ENCODE results near the gene ZBTB17.
"Not testable (repeated sequence)": the region's sequence is repeated elsewhere in the genome, so short reads cannot be mapped to it uniquely, and the experiment has no call there.

ZBTB17 gene

GRCh38 chr1:15928971-15929965 is 46.6 kb downstream of the ZBTB17 start:
- H3K9me3 ChIP-seq (ENCODE audit: insufficient read depth, low read length) = no peaks in the 10 kb centered on the region
- TF ChIP-seq YY1 (IDR thresholded peaks at IDR 0.05; ENCODE audit: insufficient read depth, insufficient read length) = no peak
- TF ChIP-seq ZNF274 (IDR thresholded peaks at IDR 0.05; ENCODE audit: low read depth, low read length) = no peak
- no peak for TF ChIP-seq SUZ12 (IDR thresholded peaks at IDR 0.05; ENCODE audit: extremely low read depth, insufficient read depth, insufficient read length)
- H3K36me3 ChIP-seq (ENCODE audit: insufficient read depth, insufficient read length, low read length) = peaks cover 89% of the 10 kb centered on the region
- no peak overlapping the region for H3K4me3 ChIP-seq (ENCODE audit: insufficient read length, low read depth)
- H3K4me1 ChIP-seq (ENCODE audit: insufficient read depth, insufficient read length) = no peaks in the 10 kb centered on the region
- no peaks in the 10 kb centered on the region for H3K27me3 ChIP-seq (ENCODE audit: insufficient read depth, insufficient read length)
- DNase-seq (ENCODE audit: low read depth, low spot score) = no peak
- no peak overlapping the region for H3K9ac ChIP-seq (ENCODE audit: insufficient read length, low read depth)

- H3K36me3 ChIP-seq (ENCODE audit: insufficient read depth, insufficient read length, low read length) = peaks cover 84% of the 10 kb centered on the region
- not testable (repeated sequence) for H3K9ac ChIP-seq (ENCODE audit: insufficient read length, low read depth); H3K27me3 ChIP-seq (ENCODE audit: insufficient read depth, insufficient read length); DNase-seq (ENCODE audit: low read depth, low spot score); H3K9me3 ChIP-seq (ENCODE audit: insufficient read depth, low read length); H3K4me1 ChIP-seq (ENCODE audit: insufficient read depth, insufficient read length); H3K4me3 ChIP-seq (ENCODE audit: insufficient read length, low read depth)
These were observed 49.5 kb downstream of the ZBTB17 start for GRCh38 chr1:15926448-15926847.

GRCh38 chr1:15923241-15923640 is 52.7 kb downstream of the ZBTB17 start:
- peaks cover 65% of the 10 kb centered on the region for H3K36me3 ChIP-seq (ENCODE audit: insufficient read depth, insufficient read length, low read length)

GRCh38 chr1:15918962-15919715 is 56.8 kb downstream of the ZBTB17 start:
- Histone ChIP-seq H3K4me3 (ENCODE audit: insufficient read length, low read depth) (no peak overlapping the region), H3K27me3 (ENCODE audit: insufficient read depth, insufficient read length) (no peaks in the 10 kb centered on the region), H3K9me3 (ENCODE audit: insufficient read depth, low read length) (no peaks in the 10 kb centered on the region), H3K4me1 (ENCODE audit: insufficient read depth, insufficient read length) (no peaks in the 10 kb centered on the region), H3K36me3 (ENCODE audit: insufficient read depth, insufficient read length, low read length) (peaks cover 46% of the 10 kb centered on the region), H3K9ac (ENCODE audit: insufficient read length, low read depth) (no peak overlapping the region)
- DNase-seq (ENCODE audit: low read depth, low spot score) = no peak
- no peak for TF ChIP-seq YY1 (IDR thresholded peaks at IDR 0.05; ENCODE audit: insufficient read depth, insufficient read length)
- no peak for TF ChIP-seq SUZ12 (IDR thresholded peaks at IDR 0.05; ENCODE audit: extremely low read depth, insufficient read depth, insufficient read length)
- no peak for TF ChIP-seq ZNF274 (IDR thresholded peaks at IDR 0.05; ENCODE audit: low read depth, low read length)

More at GRCh38 chr1:15923241-15923640, 52.7 kb downstream of the ZBTB17 start:
- TF ChIP-seq YY1 (IDR thresholded peaks at IDR 0.05; ENCODE audit: insufficient read depth, insufficient read length) (no peak), SUZ12 (IDR thresholded peaks at IDR 0.05; ENCODE audit: extremely low read depth, insufficient read depth, insufficient read length) (no peak), ZNF274 (IDR thresholded peaks at IDR 0.05; ENCODE audit: low read depth, low read length) (no peak)
- H3K4me3 ChIP-seq (ENCODE audit: insufficient read length, low read depth) = no peak overlapping the region
- no peak overlapping the region for H3K9ac ChIP-seq (ENCODE audit: insufficient read length, low read depth)
- H3K27me3 ChIP-seq (ENCODE audit: insufficient read depth, insufficient read length) = no peaks in the 10 kb centered on the region
- H3K4me1 ChIP-seq (ENCODE audit: insufficient read depth, insufficient read length) = no peaks in the 10 kb centered on the region
- no peak for DNase-seq (ENCODE audit: low read depth, low spot score)
- H3K9me3 ChIP-seq (ENCODE audit: insufficient read depth, low read length) = no peaks in the 10 kb centered on the region

DNA sequence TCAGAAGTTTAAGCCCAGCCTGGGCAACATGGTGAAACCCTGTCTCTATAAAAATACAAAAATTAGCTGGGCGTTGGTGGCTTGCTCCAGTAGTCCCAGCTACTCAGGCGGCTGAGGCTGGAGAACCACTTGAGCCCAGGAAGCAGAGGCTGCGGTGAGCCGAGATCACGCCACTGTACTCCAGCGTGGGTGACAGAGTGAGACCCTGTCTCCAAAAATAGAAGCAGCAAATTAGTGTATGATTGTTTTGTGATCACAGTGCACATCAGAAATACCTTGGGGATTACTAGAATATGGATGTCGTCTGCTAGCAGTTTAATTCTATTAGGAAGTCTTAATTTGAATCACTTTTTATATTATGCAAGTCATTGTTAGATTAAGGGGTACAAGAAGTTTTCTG is 59.0 kb downstream of the ZBTB17 start:
- peaks cover 37% of the 10 kb centered on the region for H3K36me3 ChIP-seq (ENCODE audit: insufficient read depth, insufficient read length, low read length)
- H3K4me1 ChIP-seq (ENCODE audit: insufficient read depth, insufficient read length) = no peaks in the 10 kb centered on the region
- TF ChIP-seq YY1 (IDR thresholded peaks at IDR 0.05; ENCODE audit: insufficient read depth, insufficient read length) (no peak), SUZ12 (IDR thresholded peaks at IDR 0.05; ENCODE audit: extremely low read depth, insufficient read depth, insufficient read length) (no peak), ZNF274 (IDR thresholded peaks at IDR 0.05; ENCODE audit: low read depth, low read length) (no peak)
- no peak overlapping the region for H3K4me3 ChIP-seq (ENCODE audit: insufficient read length, low read depth)
- DNase-seq (ENCODE audit: low read depth, low spot score) = no peak
- no peaks in the 10 kb centered on the region for H3K9me3 ChIP-seq (ENCODE audit: insufficient read depth, low read length)
- H3K9ac ChIP-seq (ENCODE audit: insufficient read length, low read depth) = no peak overlapping the region
- H3K27me3 ChIP-seq (ENCODE audit: insufficient read depth, insufficient read length) = no peaks in the 10 kb centered on the region

GRCh38 chr1:15916417-15916816 is 59.5 kb downstream of the ZBTB17 start:
- no peaks in the 10 kb centered on the region for H3K4me1 ChIP-seq (ENCODE audit: insufficient read depth, insufficient read length)
- DNase-seq (ENCODE audit: low read depth, low spot score) = no peak
- H3K36me3 ChIP-seq (ENCODE audit: insufficient read depth, insufficient read length, low read length) = peaks cover 37% of the 10 kb centered on the region
- no peak overlapping the region for H3K9ac ChIP-seq (ENCODE audit: insufficient read length, low read depth)
- no peak for TF ChIP-seq YY1 (IDR thresholded peaks at IDR 0.05; ENCODE audit: insufficient read depth, insufficient read length)
- no peak for TF ChIP-seq ZNF274 (IDR thresholded peaks at IDR 0.05; ENCODE audit: low read depth, low read length)
- TF ChIP-seq SUZ12 (IDR thresholded peaks at IDR 0.05; ENCODE audit: extremely low read depth, insufficient read depth, insufficient read length) = no peak
- H3K4me3 ChIP-seq (ENCODE audit: insufficient read length, low read depth) = no peak overlapping the region
- no peaks in the 10 kb centered on the region for H3K27me3 ChIP-seq (ENCODE audit: insufficient read depth, insufficient read length)
- no peaks in the 10 kb centered on the region for H3K9me3 ChIP-seq (ENCODE audit: insufficient read depth, low read length)

DNA sequence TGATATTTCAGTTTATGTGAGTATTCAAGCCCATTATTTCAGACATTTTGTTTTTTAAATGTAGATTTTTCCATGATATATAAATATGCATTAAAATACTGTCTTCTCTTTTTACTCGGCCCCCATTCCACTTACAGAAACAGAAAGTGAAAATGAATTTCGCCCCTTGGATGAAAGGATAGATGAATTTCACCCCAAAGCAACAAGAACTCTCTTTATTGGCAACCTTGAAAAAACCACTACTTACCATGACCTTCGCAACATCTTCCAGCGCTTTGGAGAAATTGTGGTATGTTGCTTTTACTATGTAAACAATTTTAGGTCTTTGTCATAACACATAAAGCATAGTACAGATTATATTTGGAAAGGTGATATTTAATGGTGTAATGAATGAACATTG is 59.9 kb downstream of the ZBTB17 start:
- Histone ChIP-seq H3K9ac (ENCODE audit: insufficient read length, low read depth) (no peak overlapping the region), H3K4me1 (ENCODE audit: insufficient read depth, insufficient read length) (no peaks in the 10 kb centered on the region), H3K36me3 (ENCODE audit: insufficient read depth, insufficient read length, low read length) (peaks cover 37% of the 10 kb centered on the region), H3K9me3 (ENCODE audit: insufficient read depth, low read length) (no peaks in the 10 kb centered on the region), H3K27me3 (ENCODE audit: insufficient read depth, insufficient read length) (no peaks in the 10 kb centered on the region), H3K4me3 (ENCODE audit: insufficient read length, low read depth) (no peak overlapping the region)
- no peak for DNase-seq (ENCODE audit: low read depth, low spot score)
- TF ChIP-seq ZNF274 (IDR thresholded peaks at IDR 0.05; ENCODE audit: low read depth, low read length) (no peak), YY1 (IDR thresholded peaks at IDR 0.05; ENCODE audit: insufficient read depth, insufficient read length) (no peak), SUZ12 (IDR thresholded peaks at IDR 0.05; ENCODE audit: extremely low read depth, insufficient read depth, insufficient read length) (no peak)

- peaks cover 34% of the 10 kb centered on the region for H3K36me3 ChIP-seq (ENCODE audit: insufficient read depth, insufficient read length, low read length)
- H3K9me3 ChIP-seq (ENCODE audit: insufficient read depth, low read length) = not testable (repeated sequence)
These were observed 62.3 kb downstream of the ZBTB17 start for GRCh38 chr1:15913607-15914006.

More at GRCh38 chr1:15913607-15914006, 62.3 kb downstream of the ZBTB17 start:
- not testable (repeated sequence) for H3K9ac ChIP-seq (ENCODE audit: insufficient read length, low read depth); DNase-seq (ENCODE audit: low read depth, low spot score); H3K27me3 ChIP-seq (ENCODE audit: insufficient read depth, insufficient read length); H3K4me1 ChIP-seq (ENCODE audit: insufficient read depth, insufficient read length); H3K4me3 ChIP-seq (ENCODE audit: insufficient read length, low read depth)

Measured in NT2/D1 (cell line).